SK-N-SH treated with all-trans-retinoic acid at 6 μM for 48 hours (cell line): Measurements from ENCODE around the gene YWHAB.
A peak's percentile ranks its signal among the peaks of the same experiment; 100 is the strongest.

Experiments used
- ATAC-seq: fragments of 200-7000 bp; cut with Tn5 transposase; 3 replicates; pipeline ENCODE4 v1.9.1; 2020; ENCODE audit warnings: mild to moderate bottlenecking, moderate library complexity
- BACH2 ChIP-seq: fragments of 250-450 bp; sonication (Bioruptor Pico); IDR thresholded peaks from 2 replicates; pipeline ENCODE4 v1.9.0; 2021; ENCODE audit warnings: mild to moderate bottlenecking, borderline replicate concordance
- CSDC2 ChIP-seq: fragments of 250-450 bp; sonication (Bioruptor Pico); IDR thresholded peaks from 2 replicates; pipeline ENCODE4 v1.5.0; 2020; ENCODE audit warnings: mild to moderate bottlenecking, moderate library complexity
- ESRRG ChIP-seq: fragments of 250-450 bp; sonication (Bioruptor Pico); IDR thresholded peaks from 2 replicates; pipeline ENCODE4 v1.6.1; 2021; ENCODE audit warnings: mild to moderate bottlenecking
- GLIS3 ChIP-seq: fragments of 250-450 bp; sonication (Bioruptor Pico); IDR thresholded peaks from 2 replicates; pipeline ENCODE4 v1.5.0; 2020; ENCODE audit warnings: mild to moderate bottlenecking, moderate library complexity
- OSR1 ChIP-seq: fragments of 250-450 bp; sonication (Bioruptor Pico); IDR thresholded peaks from 2 replicates; pipeline ENCODE4 v1.8.0; 2022; ENCODE audit warnings: moderate library complexity, mild to moderate bottlenecking, inconsistent platforms
- PPARA ChIP-seq: fragments of 250-450 bp; sonication (Bioruptor Pico); IDR thresholded peaks from 2 replicates; pipeline ENCODE4 v1.5.0; 2020; ENCODE audit warnings: mild to moderate bottlenecking, borderline replicate concordance
- RARB ChIP-seq: fragments of 250-450 bp; sonication (Bioruptor Pico); IDR thresholded peaks from 2 replicates; pipeline ENCODE4 v1.8.0; 2021; ENCODE audit warnings: mild to moderate bottlenecking, moderate library complexity
- TOX ChIP-seq: fragments of 250-450 bp; sonication (Bioruptor Pico); IDR thresholded peaks from 2 replicates; pipeline ENCODE4 v1.8.0; 2021; ENCODE audit warnings: mild to moderate bottlenecking, moderate library complexity, borderline replicate concordance
- ZC3H10 ChIP-seq: fragments of 250-450 bp; sonication (Bioruptor Pico); IDR thresholded peaks from 2 replicates; pipeline ENCODE4 v1.5.1; 2021; ENCODE audit warnings: mild to moderate bottlenecking, moderate library complexity
- ZFP3 ChIP-seq: fragments of 250-450 bp; sonication (Bioruptor Pico); IDR thresholded peaks from 2 replicates; pipeline ENCODE4 v1.5.0; 2020; ENCODE audit warnings: mild to moderate bottlenecking, moderate library complexity
- ZFP30 ChIP-seq: fragments of 450-650 bp; formaldehyde crosslinking; IDR thresholded peaks from 2 replicates; pipeline ENCODE4 v1.5.0; 2022; ENCODE audit warnings: mild to moderate bottlenecking, moderate library complexity
- ZNF565 ChIP-seq: fragments of 450-650 bp; formaldehyde crosslinking; conservative IDR thresholded peaks from 2 replicates; pipeline ENCODE4 v1.5.0; 2020; ENCODE audit warnings: low read depth, mild to moderate bottlenecking, moderate library complexity
- ZNF70 ChIP-seq: fragments of 450-650 bp; formaldehyde crosslinking; IDR thresholded peaks from 2 replicates; pipeline ENCODE4 v1.5.0; 2020; ENCODE audit warnings: mild to moderate bottlenecking, moderate library complexity
- ZNF8 ChIP-seq: fragments of 450-650 bp; formaldehyde crosslinking; IDR thresholded peaks from 2 replicates; pipeline ENCODE4 v1.5.0; 2020; ENCODE audit warnings: mild to moderate bottlenecking, moderate library complexity
- TF ChIP-seq, protein P1 (sequence below): fragments of 250-450 bp; sonication (Bioruptor Pico); IDR thresholded peaks from 2 replicates; pipeline ENCODE4 v1.5.0; 2020; ENCODE audit warnings: mild to moderate bottlenecking, moderate library complexity
- TF ChIP-seq, protein P2 (sequence below): fragments of 250-450 bp; sonication (Bioruptor Pico); IDR thresholded peaks from 2 replicates; pipeline ENCODE4 v1.5.1; 2020; ENCODE audit warnings: low read depth, mild to moderate bottlenecking, moderate library complexity
- TF ChIP-seq, protein P3 (sequence below): fragments of 250-450 bp; sonication (Bioruptor Pico); IDR thresholded peaks from 2 replicates; pipeline ENCODE4 v1.8.0; 2021; ENCODE audit warnings: low read depth, mild to moderate bottlenecking, moderate library complexity, borderline replicate concordance
- TF ChIP-seq, protein P4 (sequence below): fragments of 250-450 bp; sonication (Bioruptor Pico); IDR thresholded peaks from 2 replicates; pipeline ENCODE4 v1.5.1; 2021; ENCODE audit warnings: mild to moderate bottlenecking, moderate library complexity
- TF ChIP-seq, protein P5 (sequence below): fragments of 250-450 bp; sonication (Bioruptor Pico); IDR thresholded peaks from 2 replicates; pipeline ENCODE4 v1.8.0; 2020; ENCODE audit warnings: mild to moderate bottlenecking, moderate library complexity, borderline replicate concordance

YWHAB gene

DNA sequence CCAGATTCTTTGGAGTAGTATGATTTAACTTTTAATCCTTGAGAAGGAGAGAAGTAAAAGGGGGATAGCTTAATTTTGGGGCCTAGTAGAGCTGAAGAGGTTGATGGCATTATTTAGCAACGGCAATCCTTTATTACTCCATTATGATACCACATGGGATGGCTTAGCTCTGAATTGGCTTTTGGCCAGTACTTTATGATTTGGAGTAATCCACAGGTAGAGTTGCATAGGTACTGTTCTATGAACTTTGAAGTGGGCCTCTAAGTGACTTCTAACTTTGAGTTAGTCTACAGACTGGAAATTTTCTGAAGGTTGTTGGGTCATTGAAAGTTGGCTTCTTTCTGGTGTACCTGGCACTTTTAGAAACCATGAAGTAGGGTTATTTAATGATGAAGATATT, 11.6 kb downstream of the YWHAB start:
- TF ChIP-seq, protein P1, sequence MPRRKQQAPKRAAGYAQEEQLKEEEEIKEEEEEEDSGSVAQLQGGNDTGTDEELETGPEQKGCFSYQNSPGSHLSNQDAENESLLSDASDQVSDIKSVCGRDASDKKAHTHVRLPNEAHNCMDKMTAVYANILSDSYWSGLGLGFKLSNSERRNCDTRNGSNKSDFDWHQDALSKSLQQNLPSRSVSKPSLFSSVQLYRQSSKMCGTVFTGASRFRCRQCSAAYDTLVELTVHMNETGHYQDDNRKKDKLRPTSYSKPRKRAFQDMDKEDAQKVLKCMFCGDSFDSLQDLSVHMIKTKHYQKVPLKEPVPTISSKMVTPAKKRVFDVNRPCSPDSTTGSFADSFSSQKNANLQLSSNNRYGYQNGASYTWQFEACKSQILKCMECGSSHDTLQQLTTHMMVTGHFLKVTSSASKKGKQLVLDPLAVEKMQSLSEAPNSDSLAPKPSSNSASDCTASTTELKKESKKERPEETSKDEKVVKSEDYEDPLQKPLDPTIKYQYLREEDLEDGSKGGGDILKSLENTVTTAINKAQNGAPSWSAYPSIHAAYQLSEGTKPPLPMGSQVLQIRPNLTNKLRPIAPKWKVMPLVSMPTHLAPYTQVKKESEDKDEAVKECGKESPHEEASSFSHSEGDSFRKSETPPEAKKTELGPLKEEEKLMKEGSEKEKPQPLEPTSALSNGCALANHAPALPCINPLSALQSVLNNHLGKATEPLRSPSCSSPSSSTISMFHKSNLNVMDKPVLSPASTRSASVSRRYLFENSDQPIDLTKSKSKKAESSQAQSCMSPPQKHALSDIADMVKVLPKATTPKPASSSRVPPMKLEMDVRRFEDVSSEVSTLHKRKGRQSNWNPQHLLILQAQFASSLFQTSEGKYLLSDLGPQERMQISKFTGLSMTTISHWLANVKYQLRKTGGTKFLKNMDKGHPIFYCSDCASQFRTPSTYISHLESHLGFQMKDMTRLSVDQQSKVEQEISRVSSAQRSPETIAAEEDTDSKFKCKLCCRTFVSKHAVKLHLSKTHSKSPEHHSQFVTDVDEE: no peak
- TF ChIP-seq PPARA (CRISPR knock-in tag) (no peak), ZNF70 (CRISPR knock-in tag) (no peak), CSDC2 (CRISPR knock-in tag) (no peak), ZC3H10 (CRISPR knock-in tag) (no peak), GLIS3 (CRISPR knock-in tag) (no peak), ZNF565 (CRISPR knock-in tag) (no peak), TOX (CRISPR knock-in tag) (no peak), ZFP3 (CRISPR knock-in tag) (no peak)
- TF ChIP-seq, protein P2, sequence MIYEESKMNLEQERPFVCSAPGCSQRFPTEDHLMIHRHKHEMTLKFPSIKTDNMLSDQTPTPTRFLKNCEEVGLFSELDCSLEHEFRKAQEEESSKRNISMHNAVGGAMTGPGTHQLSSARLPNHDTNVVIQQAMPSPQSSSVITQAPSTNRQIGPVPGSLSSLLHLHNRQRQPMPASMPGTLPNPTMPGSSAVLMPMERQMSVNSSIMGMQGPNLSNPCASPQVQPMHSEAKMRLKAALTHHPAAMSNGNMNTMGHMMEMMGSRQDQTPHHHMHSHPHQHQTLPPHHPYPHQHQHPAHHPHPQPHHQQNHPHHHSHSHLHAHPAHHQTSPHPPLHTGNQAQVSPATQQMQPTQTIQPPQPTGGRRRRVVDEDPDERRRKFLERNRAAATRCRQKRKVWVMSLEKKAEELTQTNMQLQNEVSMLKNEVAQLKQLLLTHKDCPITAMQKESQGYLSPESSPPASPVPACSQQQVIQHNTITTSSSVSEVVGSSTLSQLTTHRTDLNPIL (CRISPR knock-in tag): no peak
- TF ChIP-seq, all 23 proteins: peak for 0
- ATAC-seq: no peak

DNA sequence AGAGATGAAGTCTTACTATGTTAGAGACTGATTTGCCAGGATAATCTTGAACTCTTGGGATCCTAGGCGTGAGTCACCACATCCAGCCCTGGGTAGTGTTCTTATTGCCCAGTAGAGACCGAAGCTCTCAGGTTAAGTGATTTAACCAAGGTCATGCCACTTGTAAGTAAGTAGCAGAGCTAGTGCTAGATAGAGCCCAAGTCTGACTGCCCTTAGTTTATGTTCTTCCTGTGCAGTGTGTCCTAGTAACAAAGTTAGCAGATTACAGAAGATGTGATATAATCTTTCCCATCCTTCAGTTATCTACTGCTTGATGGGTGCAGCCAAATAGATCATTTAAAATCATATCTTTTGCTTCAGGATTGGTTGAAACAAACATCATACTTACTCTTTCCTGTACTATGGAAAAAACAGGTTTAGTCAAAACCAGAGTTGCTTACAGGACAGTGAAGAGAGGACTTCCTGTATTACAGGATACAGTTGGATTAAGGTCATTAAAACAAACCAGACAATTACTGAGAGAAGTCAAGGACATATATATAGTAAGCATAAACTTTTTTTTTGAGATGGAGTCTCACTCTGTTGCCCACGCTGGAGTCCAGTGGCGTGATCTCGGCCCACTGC, 14.8 kb downstream of the YWHAB start:
- TF ChIP-seq RARB (CRISPR knock-in tag) (no peak), PPARA (CRISPR knock-in tag) (no peak), ESRRG (CRISPR knock-in tag) (no peak), ZC3H10 (CRISPR knock-in tag) (no peak), BACH2 (no peak), ZNF8 (no peak)
- TF ChIP-seq, protein P3, sequence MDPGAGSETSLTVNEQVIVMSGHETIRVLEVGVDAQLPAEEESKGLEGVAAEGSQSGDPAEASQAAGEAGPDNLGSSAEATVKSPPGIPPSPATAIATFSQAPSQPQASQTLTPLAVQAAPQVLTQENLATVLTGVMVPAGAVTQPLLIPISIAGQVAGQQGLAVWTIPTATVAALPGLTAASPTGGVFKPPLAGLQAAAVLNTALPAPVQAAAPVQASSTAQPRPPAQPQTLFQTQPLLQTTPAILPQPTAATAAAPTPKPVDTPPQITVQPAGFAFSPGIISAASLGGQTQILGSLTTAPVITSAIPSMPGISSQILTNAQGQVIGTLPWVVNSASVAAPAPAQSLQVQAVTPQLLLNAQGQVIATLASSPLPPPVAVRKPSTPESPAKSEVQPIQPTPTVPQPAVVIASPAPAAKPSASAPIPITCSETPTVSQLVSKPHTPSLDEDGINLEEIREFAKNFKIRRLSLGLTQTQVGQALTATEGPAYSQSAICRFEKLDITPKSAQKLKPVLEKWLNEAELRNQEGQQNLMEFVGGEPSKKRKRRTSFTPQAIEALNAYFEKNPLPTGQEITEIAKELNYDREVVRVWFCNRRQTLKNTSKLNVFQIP (CRISPR knock-in tag): no peak
- no peak; the same call in 2 of the 3 replicates for ATAC-seq

DNA sequence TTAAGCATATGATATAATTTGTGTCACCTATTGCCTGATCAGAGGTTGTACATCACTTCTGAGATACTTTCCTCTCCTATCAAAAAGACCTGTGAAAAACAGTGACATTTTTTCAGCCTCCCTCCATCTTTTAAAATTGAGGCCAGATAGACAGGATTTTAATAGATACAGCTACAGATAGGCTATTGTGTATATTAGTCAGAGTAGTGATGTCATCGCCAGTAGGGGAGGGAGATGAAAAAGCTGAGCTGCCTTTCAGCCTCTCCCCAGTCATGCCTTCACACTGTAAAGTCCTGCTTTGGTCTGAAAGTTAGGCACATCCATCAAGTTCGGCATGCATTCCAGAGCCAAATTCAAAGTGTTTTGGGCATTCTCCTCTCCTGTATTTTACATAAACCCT, 16.5 kb downstream of the YWHAB start:
- no peak for TF ChIP-seq BACH2
- TF ChIP-seq, protein P4, sequence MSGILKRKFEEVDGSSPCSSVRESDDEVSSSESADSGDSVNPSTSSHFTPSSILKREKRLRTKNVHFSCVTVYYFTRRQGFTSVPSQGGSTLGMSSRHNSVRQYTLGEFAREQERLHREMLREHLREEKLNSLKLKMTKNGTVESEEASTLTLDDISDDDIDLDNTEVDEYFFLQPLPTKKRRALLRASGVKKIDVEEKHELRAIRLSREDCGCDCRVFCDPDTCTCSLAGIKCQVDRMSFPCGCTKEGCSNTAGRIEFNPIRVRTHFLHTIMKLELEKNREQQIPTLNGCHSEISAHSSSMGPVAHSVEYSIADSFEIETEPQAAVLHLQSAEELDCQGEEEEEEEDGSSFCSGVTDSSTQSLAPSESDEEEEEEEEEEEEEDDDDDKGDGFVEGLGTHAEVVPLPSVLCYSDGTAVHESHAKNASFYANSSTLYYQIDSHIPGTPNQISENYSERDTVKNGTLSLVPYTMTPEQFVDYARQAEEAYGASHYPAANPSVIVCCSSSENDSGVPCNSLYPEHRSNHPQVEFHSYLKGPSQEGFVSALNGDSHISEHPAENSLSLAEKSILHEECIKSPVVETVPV (CRISPR knock-in tag): no peak
- TF ChIP-seq CSDC2 (CRISPR knock-in tag): no peak
- no peak for TF ChIP-seq ZC3H10 (CRISPR knock-in tag)
- TF ChIP-seq, protein P5, sequence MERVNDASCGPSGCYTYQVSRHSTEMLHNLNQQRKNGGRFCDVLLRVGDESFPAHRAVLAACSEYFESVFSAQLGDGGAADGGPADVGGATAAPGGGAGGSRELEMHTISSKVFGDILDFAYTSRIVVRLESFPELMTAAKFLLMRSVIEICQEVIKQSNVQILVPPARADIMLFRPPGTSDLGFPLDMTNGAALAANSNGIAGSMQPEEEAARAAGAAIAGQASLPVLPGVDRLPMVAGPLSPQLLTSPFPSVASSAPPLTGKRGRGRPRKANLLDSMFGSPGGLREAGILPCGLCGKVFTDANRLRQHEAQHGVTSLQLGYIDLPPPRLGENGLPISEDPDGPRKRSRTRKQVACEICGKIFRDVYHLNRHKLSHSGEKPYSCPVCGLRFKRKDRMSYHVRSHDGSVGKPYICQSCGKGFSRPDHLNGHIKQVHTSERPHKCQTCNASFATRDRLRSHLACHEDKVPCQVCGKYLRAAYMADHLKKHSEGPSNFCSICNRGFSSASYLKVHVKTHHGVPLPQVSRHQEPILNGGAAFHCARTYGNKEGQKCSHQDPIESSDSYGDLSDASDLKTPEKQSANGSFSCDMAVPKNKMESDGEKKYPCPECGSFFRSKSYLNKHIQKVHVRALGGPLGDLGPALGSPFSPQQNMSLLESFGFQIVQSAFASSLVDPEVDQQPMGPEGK (CRISPR knock-in tag): no peak

DNA sequence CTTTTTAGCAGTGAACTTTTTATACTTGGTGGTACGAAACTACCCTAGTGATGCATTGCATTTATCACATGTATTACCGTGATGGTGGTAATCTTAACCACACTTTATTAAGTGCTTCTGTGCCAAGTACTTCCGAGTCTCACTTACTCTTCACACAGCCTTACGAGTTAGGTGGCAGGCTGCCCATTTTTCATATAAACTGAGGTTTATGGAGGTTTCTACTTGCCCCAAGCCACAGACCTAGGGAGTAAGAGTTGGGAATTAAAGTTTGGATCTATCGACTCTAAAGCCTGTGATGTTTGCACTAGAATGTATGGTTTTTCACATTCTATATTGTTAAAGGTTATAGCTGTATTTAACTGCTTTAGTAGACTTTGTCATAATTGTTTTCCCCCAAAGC, 18.9 kb downstream of the YWHAB start:
- ATAC-seq: no peak
- TF ChIP-seq, protein P2 (CRISPR knock-in tag): no peak
- TF ChIP-seq CSDC2 (CRISPR knock-in tag) (no peak), ZFP30 (no peak), OSR1 (CRISPR knock-in tag) (no peak), ZNF565 (CRISPR knock-in tag) (no peak), TOX (CRISPR knock-in tag) (no peak), BACH2 (no peak)
- TF ChIP-seq, protein P5 (CRISPR knock-in tag): no peak
- TF ChIP-seq, protein P1: no peak

More for the DNA sequence above, 16.5 kb downstream of the YWHAB start:
- peak; percentile 53; the same call in 1 of the 3 replicates for ATAC-seq
